ENCODE measurements around the gene ZNF385B. TPM values are rescaled to one million over a fixed set of nuclear protein-coding genes. Genes with fewer than 3 reads are reported as not detected.

The ZNF385B gene
- total RNA-seq, 1 donor from 2014 or later = 8.3 TPM

DNA sequence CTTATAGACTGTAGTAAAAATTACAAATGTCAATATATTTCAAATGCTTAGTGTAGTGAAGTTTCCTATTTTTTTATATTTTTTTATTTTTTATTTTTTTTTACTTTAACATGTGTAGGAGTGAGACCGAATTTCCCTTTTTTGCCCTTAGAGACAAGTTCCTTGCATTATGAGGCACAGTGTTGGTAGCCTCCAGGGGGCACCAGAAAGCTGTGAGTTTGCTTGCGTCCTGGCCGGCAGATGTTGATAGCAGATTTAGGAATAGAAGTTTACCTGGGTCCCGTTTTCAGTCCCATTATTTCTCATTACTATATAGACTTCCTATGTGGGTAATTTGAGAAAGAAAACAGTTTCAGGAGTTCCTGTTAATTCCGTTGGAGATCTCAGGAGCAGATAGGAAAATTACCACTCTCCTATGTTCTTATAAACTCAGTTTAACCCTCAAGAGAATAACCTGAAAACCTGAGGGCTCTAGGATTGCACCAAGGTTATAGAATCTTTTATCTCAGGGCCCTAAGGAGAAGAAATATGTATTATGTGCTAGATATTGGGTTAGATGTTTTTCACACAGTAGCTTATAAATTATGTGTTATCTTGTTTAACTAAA, 439.3 kb downstream of the ZNF385B start:
- ATAC-seq (peak; percentile 97), DNase-seq (ENCODE audit: low spot score) (peak; percentile 71)

DNA sequence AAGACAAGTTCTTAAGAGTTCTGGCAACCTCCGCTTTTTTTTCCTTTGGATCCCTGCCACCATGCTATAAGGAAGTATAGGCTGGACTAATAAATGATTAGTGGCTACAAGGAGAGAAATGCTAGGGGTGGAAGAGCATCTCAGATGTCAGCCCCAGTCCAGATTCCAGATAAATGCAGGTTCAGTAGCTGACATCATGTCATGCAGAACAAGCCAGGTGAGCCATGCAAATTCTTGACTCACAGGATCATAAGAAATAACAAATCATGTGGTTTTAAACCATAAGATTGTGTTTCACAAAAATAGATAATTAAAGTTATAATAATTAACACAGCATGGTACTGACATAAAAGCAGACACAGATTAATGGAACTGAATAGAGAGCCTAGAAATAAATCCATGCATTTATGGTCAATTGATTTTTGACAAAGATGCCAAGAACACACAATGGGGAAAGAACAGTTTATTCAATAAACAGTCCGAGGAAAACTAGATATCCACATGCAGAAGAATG, 443.9 kb downstream of the ZNF385B start:
- no peak for ATAC-seq
- no peak for DNase-seq (ENCODE audit: low spot score)

DNA sequence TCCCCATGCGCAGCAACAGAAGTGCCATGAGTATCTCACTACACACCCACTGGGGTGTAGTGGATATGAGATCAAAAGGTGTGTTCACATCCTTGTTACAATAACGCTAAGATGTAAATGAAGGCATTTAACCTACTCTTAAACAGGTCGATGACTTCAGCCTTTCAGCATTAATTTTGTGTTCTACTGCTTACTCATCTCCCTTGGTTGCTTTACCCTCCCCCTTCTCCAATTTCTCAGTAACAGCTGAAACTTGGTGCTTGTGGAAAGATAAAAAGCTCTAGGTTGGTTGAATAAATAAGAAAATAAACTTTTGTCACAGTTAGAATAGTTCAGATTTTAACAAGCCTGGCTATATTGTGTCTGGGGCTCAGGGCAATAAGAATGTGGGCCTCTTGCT, 449.3 kb downstream of the ZNF385B start:
- ATAC-seq = no peak
- no peak for DNase-seq (ENCODE audit: low spot score)

DNA sequence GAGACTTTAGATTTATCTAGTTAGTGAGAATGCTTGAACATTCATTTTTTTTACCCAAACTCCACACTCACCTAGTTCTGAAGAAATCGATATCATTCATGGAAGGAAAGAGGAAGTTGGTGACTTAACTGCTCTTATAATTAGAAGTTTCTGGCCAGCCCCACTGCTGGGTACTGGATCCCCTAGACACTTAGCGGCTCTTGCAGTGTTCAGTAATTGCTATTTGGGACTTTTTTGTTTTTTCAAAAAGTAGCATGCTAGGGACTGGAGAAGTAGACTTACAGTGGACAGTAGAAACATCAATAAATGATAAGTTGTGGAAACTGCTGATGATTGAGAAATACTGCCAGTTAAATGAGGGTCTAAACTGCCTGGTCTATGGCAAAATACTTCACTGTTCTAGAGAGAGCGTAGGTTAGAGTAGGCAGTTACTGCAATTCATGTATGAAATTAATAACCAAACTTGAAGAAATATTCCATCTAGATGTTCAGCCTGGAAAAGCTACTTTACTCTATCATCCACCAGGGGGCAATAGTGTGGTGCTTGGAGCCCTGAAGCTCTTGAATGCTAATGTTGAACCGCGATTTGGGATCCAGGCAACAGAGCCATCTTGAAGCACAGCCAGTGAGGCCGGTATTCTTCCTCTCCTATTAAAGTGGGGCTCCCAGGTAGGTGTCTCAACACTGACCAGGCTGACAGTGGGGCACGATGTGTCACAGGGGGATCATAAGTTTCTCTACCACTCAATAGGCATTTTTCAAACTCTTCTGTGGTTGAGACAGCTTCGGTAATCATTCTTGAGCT, 450.7 kb downstream of the ZNF385B start:
- ATAC-seq = peak; percentile 99
- peak; percentile 46 for DNase-seq (ENCODE audit: low spot score)

DNA sequence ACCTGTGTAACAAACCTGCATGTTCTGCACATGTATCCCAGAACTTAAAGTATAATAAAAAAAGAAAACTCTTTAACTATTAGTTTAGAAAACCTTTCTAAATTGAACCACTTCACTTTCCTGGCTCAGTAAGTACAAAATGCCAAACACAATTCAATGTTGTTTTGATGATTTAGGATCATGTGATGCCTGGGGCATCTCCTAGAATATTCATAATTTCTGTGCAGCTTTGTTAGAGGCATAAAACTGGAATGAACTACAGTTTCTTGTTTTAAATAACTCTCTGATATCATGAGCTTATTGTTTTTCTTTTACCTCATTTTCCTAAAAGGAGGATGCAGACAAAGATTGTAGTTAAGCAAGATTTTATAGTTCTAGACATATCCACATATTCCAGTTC, 457.8 kb downstream of the ZNF385B start:
- no peak for DNase-seq (ENCODE audit: low spot score)
- no peak for ATAC-seq

DNA sequence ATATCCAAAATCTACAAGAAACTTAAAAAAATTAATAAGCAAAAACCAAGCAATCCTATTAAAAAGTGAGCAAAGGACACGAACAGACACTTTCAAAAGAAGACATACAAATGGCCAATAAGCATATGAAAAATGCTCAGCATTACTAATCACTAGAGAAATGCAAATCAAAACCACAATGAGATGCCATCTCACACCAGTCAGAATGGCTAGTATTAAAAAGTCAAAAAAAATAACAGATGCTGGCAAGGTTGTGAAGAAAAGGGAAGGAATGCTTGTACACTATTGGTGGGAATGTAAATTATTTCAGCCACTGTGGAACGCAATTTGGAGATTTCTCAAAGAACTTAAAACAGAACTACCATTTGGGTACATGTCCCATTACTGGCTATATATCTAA, 467.9 kb downstream of the ZNF385B start:
- ATAC-seq (no peak), DNase-seq (ENCODE audit: low spot score) (no peak)

Other genes starting within 250 kb of the ZNF385B start
- 4.6 TPM for gene CWC22, start 145.7 kb upstream of the ZNF385B start, total RNA-seq